LNCaP clone FGC (cell line): ENCODE measurements around the gene BZW1.

Source experiments
- DNase-seq: peaks from one replicate; pipeline ENCODE4 v3.0.0-alpha.2; 2011; ENCODE audit warnings: low read depth
- H3K4me3 ChIP-seq: 2 replicates; pipeline ENCODE4 v1.5.1; 2011; ENCODE audit warnings: mild to moderate bottlenecking, low read depth, low read length, control low read depth
- TF ChIP-seq, protein P1 (sequence below): IDR thresholded peaks from 2 replicates; pipeline ENCODE4 v1.5.1; 2012; ENCODE audit warnings: mild to moderate bottlenecking; ENCODE audit not compliant: control insufficient read depth, insufficient read depth; ENCODE audit errors: extremely low read depth

BZW1 gene

DNA sequence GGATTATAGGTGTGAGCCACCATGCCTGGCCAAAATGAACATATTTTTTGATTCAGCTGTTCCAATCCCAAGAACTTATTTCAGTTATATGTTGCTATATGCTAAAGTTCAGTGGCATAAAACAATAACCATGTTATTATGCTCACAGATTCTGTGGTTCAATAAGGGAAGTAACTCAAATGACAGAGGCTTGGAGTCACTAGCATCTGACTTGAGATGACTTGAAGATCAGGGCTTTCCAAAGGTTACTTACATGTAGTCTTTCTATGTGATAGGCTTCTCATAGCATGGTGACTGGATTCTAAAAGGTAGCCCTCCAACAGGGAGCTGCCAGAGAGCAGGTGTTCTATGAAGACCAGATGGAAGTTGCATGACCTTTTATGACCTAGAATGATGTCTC is 35.6 kb downstream of the BZW1 start:
- DNase-seq: no peak
- TF ChIP-seq, protein P1, sequence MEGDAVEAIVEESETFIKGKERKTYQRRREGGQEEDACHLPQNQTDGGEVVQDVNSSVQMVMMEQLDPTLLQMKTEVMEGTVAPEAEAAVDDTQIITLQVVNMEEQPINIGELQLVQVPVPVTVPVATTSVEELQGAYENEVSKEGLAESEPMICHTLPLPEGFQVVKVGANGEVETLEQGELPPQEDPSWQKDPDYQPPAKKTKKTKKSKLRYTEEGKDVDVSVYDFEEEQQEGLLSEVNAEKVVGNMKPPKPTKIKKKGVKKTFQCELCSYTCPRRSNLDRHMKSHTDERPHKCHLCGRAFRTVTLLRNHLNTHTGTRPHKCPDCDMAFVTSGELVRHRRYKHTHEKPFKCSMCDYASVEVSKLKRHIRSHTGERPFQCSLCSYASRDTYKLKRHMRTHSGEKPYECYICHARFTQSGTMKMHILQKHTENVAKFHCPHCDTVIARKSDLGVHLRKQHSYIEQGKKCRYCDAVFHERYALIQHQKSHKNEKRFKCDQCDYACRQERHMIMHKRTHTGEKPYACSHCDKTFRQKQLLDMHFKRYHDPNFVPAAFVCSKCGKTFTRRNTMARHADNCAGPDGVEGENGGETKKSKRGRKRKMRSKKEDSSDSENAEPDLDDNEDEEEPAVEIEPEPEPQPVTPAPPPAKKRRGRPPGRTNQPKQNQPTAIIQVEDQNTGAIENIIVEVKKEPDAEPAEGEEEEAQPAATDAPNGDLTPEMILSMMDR: no peak
- no peak overlapping the region for H3K4me3 ChIP-seq

DNA sequence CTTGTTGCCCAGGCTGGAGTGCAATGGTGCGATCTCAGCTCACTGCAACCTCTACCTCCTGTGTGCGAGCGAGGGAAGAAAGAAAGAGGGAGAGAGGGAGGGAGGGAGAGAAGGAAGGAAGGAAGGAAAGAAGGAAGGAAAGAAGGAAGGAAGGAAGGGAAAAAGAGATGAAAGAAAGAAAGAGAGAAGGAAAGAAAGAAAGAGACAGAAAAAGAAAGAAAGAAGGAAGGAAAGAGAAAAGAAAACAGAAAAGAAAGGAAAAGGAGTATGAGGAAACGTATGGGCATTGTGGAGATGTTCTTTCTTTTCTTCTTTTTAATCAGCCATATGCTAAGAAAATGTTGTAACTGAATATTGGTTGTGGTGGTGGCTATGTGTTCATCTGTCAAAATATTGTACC is 36.2 kb downstream of the BZW1 start:
- no peak for DNase-seq
- TF ChIP-seq, protein P1: no peak
- H3K4me3 ChIP-seq: no peak overlapping the region

DNA sequence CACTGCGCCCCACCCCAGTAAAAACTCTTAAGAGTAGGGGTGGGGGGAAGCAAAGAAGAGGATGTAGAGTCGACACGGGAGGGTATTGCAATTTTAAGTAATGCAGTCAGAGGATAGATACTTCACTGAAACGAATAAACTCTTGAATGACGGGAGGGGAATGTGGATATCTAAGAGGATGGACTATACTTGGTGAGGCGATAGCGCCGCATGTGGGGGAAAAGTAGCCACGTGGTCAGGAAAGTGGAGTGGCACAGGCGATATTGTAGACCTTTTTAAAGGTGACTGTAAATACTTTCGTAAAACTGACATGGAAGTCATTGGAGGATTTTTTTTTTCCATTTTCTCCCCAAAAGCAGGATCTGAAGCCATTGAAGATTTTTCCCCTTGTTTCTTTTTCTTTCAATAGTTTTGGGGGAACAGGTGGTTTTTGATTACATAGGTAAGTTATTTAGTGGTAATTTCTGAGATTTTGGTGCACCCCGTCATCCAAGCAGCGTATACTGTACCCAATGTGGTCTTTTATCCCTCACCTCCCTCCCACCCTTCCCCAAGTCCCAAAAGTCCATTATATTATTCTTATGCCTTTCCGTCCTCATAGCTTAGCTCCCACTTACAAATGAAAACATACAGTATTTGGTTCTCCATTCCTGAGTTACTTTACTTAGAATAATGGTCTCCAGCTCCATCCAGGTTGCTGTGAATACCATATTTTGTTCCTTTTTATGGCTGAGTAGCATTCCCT is 39.0 kb downstream of the BZW1 start:
- DNase-seq: no peak
- TF ChIP-seq, protein P1: no peak
- no peak overlapping the region for H3K4me3 ChIP-seq

DNA sequence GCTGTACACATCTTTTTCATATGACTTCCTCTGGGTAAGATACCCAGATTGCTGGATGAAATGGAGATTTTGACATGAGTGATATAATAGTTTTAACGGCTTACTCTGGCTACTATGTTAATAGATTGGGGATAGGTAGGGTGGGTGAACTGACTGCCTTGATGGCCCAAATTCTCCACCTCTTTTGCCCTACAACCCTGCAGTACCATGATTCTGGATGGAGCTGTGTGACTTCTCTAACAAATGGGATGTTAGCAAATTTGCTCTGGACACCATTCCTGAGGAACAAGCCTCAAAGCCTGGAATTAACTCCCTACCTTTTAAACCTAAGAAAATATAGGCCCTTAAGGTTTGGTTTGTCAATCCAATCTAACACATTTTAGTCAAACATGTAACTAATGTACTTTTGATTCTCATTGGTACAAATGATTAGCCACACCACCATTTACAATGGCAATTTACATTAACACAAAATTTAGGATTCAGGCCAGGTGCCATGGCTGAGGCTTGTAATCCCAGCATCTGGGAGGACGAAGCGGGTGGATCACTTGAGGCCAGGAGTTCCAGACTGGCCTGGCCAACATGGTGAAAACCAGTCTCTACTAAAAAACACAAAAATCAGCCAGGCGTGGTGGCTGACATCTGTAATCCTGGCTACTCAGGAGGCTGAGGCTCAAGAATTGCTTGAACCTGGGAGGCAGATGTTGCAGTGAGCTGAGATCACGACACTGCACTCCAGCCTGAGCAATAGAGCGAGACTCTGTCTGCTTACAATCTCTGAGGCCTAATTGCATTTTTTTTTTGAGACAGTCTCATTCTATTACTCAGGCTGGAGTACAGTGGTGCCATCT is 39.9 kb downstream of the BZW1 start:
- no peak overlapping the region for H3K4me3 ChIP-seq
- TF ChIP-seq, protein P1: no peak
- no peak for DNase-seq

DNA sequence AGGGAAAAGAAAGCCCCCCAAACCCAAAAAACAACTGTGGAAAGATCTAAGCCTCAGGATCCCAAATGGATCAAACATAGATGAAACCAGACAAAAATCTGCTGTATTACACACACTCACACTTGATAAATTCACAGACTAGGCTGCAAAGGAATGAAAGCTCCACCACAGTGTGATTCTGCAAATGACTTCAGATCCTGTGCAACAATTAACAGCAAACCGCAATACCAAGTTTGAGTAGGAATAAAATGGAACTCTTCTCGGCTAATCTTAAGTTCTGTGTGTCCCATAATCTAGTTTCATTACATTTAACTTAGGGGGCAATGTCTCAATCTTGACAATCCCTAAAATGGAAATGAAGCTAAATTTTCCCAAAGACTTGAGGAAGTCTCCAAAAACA is 40.9 kb downstream of the BZW1 start:
- TF ChIP-seq, protein P1: no peak

DNA sequence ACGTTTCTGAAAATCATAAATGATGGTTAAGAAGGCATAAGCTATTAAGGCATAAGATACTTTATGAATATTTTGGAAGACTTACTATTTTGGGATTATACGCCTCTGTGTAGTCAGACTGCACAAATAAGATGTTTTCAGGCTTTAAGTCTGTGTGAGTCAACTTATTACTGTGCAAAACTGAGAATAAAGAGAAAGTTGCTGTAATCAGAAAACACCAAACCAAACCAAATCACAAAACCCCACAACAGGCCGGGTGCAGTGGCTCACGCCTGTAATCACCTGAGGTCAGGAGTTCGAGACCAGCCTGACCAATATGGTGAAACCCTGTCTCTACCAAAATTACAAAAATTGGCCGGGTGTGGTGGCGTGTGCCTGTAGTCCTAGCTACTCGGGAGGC is 45.1 kb downstream of the BZW1 start:
- no peak for DNase-seq
- no peak overlapping the region for H3K4me3 ChIP-seq
- TF ChIP-seq, protein P1: no peak

More for the DNA sequence above, 40.9 kb downstream of the BZW1 start:
- no peak for DNase-seq
- no peak overlapping the region for H3K4me3 ChIP-seq
